ENCODE results near the gene MYH9. TPM values are rescaled to one million over a fixed set of nuclear protein-coding genes. Genes with fewer than 3 reads are reported as not detected.
"Not testable (repeated sequence)": the region's sequence is repeated elsewhere in the genome, so short reads cannot be mapped to it uniquely, and the experiment has no call there.

Gene MYH9
- total RNA-seq = 100 to 1,000 TPM; 616 to 642 TPM

DNA sequence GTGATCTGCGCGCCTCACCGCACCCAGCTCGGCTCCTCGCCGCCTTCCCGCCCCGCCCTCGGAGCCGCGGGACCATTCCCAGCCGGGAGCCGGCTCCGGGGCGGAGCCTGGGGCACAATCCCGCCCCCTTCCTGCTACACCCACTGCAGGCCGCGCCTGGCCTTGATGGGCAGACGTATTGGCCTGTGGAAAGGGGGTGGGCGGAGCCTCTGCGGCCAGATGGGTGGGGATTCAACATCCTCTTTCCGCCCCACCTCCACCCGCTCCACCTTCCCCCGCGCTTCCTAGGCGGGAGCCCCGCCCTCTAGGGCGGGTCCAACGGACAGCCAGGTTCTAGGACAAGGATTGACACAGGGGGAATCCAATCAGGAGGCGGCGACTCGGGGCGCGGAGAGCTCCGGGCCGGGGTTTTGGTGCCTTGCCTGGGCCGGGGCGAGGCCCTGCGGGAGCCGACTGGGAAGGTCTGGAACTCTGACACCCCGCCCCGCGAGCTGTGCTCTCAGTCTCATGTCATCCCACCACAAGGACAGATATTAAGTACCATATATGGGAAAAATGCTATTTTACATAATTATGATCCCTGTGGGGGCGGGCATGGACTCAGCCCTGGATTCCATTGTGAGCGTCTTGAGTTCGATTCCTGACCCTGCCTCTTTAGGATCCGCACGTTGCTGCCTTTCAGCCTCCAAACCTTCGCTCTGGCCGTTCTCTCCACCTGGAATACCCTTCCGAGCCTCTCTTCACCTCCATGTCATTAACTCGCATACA is at the start of gene MYH9:
MYH9 (minus strand) TSS at position 9 of the 768 bp plus-strand sequence. CDS start 38,731 bp downstream, outside the sequence.
- CTCF ChIA-PET = interaction anchor here (0.7 to 2.0 kb wide), 7 partner anchors 10 to 67 kb away, joined by 3 to 6 read pairs (median 3); no protein-coding TSS in a partner anchor
- POLR2A ChIA-PET = interaction anchor here (0.5 to 1.9 kb wide), 11 partner anchors 11 to 69 kb away, joined by 3 to 8 read pairs (median 5); no protein-coding TSS in a partner anchor

DNA sequence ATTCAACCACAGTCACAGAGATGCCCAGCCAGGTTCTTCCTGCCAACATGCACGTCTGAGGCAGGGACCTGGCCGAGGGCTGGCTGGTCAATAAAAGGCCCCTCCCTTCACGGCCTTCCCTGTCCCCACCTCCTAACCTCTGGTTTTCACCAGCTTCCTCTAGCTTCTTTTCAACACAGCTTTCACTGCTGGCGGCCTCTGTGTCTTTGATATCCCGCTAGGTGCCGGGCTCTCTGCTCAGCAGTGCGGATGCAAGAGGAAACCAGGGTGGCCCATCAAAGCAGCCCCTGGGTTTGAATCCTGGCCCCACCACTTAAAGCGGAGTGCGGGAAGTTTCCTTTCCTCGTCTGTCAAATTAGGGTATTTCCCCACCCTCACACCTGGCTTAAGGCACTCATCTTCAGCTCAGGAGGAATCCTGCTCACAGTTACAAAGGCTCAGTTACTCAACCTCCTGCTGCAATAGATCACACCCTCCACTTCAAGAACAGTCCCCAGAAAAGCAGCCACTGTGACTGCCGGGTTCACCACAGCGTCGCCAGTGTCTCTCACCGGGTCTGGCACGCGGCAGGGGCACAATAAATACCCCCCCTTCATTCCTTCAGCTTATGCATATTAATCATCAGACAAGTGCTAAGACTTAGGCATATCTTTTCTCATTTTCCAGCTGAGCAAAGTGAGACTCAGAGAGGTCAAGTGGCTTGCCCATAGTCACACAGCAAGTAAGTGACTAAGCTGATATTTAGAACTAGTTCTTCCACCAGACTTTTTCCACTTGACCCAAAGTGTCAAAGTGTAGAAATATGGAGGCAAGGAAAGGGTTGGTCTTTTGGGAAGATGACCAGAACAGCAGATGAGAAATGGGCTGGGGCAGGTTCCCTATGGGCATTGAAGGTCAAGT is 48.0 kb upstream of the MYH9 start:
- POLR2A ChIA-PET = interaction anchor here (1.1 to 1.2 kb wide), 2 partner anchors 48 to 103 kb away, joined by 3 to 4 read pairs; partner anchors contain the start of gene MYH9
- CTCF ChIA-PET = interaction anchor here (0.8 to 1.6 kb wide), 5 partner anchors 15 to 104 kb away, joined by 3 to 4 read pairs (median 3); no protein-coding TSS in a partner anchor

DNA sequence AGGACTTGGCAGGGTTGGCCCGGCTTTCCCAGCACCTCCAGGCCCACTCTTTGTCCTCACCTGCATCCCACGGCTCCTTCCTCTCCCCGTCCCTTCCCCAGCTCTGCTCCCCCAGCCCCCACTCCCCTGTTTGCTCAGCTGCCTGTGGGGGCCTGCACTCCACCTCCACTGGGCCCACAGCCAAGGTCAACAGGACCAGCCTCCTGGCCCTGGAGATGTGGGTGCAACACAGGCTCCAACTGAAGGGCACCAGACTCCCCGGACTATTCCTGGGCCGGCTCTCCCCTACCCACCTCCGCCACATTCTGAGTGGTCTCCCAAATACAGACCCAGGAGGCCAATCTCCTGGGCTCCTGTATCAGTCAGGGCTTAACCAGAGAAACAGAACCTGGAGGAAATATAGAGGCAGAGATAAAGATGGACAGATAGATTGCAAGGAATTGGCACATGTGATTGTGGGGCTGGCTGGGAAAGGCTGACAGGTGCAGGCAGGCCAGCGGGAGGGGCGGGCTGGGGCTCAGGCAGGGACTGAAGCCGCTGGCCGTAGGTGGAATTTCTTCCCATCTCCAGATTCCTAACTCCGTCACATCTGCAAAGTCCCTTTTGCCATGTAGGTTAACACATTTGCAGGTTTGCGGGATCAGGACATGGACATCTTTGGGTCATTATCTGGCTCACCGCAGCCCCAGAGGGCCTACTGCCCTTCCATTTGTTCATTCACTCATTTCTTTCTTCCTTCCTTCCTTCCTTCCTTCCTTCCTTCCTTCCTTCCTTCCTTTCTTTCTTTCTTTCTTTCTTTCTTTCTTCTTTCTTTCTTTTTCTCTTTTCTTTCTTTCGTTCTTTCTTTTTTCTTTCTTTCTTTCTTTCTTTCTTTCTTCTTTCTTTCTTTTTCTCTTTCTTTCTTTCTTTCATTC is 45.8 kb upstream of the MYH9 start:
- POLR2A ChIA-PET = interaction anchor here (0.5 kb wide), 1 partner anchor 21 kb away, joined by 4 read pairs; no protein-coding TSS in a partner anchor
- CTCF ChIA-PET = no interaction called here

DNA sequence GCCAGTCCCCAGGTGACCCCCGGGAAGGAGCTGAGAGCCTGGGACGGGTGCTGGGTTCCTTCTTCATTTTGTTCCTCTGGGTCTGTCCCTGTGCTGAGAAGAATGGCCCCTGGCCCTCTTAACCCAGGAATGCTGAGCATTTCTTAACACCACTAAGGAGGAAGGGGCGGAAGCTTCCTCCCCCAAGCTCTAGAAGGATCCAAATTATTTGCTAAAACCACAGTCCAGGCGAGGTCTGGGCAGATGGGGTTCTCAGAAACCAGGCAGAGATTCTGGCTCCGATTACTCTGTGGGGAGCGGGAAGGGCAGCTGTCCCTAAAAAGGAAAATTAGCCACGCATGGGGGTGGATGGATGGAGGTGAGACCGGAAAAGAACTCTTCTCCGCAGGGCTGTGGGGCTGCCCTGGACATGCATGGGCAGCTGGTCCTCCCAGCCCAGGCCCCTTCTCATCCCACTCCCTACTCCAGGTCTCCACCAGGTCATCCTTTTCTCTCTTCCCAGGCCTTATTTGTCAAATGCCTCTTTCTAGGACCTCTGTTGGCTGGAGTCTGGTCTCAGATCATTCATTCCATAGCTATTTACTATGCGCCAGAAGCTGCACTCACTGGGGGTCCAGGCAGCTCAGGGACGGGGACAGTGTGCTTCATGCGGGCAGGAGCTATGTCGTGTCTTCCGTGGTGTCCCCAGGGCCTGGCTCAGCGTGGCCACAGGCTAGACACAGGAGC is 45.0 kb upstream of the MYH9 start:
- ChIA-PET CTCF (interaction anchor here (0.6 kb wide), 1 partner anchor 26 kb away, joined by 3 read pairs; no protein-coding TSS in a partner anchor), POLR2A (interaction anchor here (0.5 kb wide), 1 partner anchor 21 kb away, joined by 4 read pairs; no protein-coding TSS in a partner anchor)

DNA sequence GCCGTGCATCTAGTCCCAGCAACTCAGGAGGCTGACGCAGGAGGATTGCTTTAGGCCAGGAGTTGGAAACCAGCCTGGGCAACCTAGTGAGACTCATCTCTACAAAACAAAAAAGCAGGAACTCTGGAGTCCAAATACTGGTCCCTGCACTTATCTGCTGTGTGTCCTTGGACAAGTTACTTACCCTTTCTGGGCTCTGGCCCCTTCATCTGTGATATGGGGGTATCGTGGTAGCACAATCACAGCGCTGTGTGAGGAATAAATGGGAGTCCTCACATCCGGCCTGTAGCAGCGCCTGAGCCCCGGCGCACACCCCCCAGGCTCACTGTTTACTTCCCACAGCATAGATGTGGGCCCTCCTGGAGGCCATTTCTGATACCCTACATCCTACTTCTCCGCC is 44.2 kb upstream of the MYH9 start:
- POLR2A ChIA-PET = no interaction called here
- CTCF ChIA-PET = no interaction called here

DNA sequence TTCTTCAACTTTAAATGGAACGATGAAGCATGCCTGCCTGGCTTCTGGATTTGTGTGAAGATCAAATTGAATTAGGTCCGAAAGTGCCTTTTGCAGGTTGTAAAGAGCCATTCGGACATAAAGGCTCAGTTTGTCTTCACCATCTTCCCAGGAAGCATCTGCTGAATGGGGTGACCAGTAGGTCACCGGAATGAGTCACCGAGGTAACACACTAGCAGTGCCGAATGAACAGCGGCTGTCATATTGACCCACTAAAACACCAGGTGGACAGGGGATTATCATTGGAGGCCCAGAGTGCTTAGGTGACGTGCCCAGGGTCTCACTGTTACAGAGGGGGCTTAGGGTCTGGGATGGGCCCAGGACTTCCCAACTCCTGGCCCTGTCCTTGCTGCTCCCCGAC is 43.1 kb upstream of the MYH9 start:
- ChIA-PET POLR2A (no interaction called here), CTCF (no interaction called here)

DNA sequence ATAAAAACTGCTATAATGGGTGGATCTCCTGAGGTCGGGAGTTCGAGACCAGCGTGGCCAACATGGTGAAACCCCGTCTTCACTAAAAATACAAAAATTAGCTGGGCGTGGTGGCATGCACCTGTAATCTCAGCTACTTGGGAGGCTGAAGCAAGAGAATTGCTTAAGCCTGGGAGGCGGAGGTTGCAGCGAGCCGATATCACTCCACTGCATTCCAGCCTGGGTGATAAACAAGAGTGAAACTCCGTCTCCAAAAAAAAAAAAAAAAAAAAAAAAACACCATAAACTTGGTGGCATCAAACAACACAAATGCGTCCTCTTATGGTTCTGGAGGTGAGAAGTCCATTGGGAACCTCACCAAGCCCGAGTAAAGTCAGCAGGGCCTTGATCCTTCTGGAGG is 40.2 kb upstream of the MYH9 start:
- ChIA-PET CTCF (interaction anchor here (0.7 kb wide), 1 partner anchor 12 kb away, joined by 3 read pairs; no protein-coding TSS in a partner anchor), POLR2A (interaction anchor here (0.7 kb wide), 1 partner anchor 13 kb away, joined by 7 read pairs; no protein-coding TSS in a partner anchor)

DNA sequence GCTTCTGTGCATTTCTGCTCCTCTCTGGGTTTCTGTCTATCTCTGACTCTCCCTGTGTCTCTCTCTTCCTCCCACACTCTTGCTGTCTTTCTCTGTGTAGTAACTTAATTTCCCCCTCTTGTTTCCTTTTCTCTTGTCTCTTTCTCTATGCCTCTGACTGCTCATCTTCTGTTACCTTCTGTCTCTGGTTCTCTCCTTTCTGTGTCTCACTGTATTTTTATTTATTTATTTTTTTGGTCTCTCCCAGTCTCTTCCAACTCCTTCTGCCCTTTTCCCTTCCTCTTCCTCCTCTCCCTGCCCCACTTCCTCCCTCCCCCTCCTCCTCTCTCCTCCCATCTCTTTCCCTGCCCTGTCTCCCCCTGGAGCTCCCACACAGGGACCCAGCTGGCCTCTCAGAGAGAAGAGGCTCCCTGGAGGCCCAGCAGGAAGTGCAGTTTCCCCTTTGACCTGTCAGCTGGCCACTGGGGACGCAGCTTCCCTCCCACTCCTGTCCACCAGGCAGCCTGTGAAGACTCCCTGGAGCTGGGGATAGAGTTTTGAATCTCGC is 38.3 kb upstream of the MYH9 start:
- ChIA-PET CTCF (interaction anchor here (0.8 kb wide), 1 partner anchor 12 kb away, joined by 3 read pairs; no protein-coding TSS in a partner anchor), POLR2A (no interaction called here)

DNA sequence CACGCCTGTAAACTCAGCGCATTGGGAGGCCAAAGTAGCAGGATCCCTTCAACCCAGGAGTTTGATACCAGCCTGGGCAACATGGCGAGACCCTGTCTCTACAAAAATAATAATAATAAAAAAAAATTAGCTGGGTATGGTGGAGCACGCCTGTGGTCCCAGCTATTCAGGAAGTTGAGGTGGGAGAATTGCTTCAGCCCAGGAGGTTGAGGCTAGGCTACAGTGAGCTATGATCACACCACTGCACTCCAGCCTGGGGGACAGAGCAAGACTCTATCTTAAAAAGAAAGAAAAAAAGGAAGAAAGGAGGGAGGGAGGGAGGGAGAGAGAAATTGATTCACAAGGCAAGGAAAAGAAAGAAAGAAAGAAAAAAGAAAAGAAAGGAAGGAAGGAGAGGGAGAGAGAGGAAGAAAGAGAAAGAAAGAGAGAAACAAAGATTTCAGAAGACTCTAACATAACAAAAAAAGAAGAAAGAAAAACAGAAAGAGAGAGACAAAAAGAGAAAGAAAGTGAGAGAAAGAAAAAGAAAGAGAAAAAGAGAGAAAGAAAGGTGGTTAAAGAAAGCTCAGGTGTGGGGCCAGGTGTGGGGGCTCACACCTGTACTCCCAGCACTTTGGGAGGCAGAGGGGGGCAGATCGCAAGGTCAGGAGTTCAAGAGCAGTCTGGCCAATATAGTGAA is 37.3 kb upstream of the MYH9 start:
- POLR2A ChIA-PET = interaction anchor here (0.6 to 0.7 kb wide), 2 partner anchors 37 to 56 kb away, joined by 3 to 6 read pairs; partner anchors contain the start of gene MYH9
- CTCF ChIA-PET = interaction anchor here (0.6 to 1.2 kb wide), 3 partner anchors 10 to 55 kb away, joined by 3 to 4 read pairs (median 4); no protein-coding TSS in a partner anchor

DNA sequence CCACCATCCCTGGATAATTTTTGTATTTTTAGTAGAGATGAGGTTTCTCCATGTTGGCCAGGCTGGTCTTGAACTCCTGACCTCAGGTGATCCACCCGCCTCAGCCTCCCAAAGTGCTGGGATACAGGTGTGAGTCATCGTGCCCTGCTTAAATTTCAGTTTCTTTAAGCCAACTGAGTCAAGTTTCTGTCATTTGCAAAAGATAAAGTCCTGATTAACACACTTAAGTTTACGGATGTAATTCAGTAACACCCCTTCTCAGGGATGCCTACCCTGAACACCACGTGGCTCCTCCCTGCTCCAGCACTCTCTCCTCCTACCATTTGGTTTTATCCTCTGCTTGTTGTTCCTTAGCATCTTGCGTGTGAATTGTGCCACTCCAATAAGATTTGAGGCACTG is 36.7 kb upstream of the MYH9 start:
- POLR2A ChIA-PET = not testable (repeated sequence)
- CTCF ChIA-PET = interaction anchor here (0.6 to 1.2 kb wide), 2 partner anchors 17 to 18 kb away, joined by 3 to 4 read pairs; no protein-coding TSS in a partner anchor

DNA sequence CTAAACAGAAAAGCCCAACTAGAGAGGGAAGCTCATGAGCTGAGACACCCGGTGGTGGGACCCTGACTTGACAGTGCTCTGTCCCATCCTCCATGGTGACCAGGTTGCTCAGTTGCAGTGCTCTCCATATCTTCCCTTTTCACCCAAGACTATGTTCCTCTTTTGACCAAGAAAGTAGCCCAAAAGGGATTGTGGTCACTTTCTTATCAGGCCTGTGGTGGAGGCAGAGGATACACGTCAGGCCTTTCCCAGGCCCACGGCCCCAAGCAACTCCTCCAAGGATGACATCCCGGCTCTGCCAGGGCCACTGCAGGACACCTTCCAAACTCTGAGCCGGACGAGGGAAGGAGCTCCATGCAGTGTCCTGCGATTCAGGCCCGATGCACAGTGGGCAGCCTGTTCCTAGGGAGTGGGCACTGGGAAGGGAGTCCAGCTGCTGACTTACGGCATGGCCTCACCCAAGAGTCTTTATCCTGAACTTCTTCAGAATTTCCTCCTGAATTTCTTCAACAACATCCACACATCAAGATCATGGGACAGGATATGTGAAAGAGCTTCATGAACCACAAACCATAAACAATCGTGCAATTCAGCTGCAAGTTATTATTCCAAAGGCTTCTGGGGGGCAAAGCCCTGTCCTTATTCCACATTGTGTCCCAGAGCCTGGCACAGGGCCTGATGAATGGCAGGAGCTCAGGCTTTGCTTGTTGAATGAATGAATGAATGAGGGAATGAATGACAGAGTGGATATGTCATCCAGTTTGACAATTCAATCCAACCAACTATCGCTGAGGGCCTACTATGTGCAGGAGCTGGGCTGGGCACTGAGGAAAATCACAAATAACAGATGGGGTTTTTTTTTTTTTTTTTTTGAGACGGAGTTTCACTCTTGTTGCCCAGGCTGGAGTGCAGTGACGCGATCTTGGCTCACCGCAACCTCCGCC is 36.0 kb upstream of the MYH9 start:
- CTCF ChIA-PET = interaction anchor here (0.6 to 1.2 kb wide), 2 partner anchors 16 to 19 kb away, joined by 3 to 4 read pairs; no protein-coding TSS in a partner anchor
- POLR2A ChIA-PET = no interaction called here

DNA sequence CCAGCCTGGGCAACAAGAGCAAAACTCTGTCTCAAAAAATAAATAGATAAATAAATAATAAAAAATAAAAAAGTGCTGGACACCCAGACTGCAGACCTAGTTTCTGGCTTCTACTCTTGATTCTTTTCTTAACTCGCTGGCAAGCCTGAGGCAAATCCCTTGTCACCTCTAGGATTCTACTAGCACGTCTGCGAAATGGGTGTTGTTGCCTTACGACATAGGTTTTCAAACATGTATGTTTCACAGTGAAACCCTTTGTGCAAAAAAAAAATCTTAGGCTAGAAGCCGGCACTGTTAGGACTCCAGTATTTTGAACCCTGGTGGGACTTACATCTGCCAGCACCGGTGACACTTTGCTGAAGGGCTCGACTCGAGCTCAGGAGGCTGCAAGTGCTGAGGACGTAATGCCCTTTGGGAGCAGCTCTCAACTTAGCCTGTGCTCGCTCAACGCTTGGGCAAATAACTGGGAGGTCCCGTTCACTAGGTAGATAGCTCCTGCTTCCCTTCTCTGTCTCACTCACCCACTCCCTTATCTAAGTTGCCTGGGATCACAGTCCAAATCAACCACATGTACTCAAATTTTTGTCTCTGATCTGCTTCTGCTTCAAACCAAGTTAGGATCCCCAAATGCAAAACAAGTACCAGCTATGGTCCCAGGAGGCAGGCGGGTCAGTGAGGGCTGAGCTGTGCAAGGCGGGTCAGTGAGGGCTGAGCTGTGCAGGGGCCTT is 34.7 kb upstream of the MYH9 start:
- POLR2A ChIA-PET = no interaction called here
- CTCF ChIA-PET = no interaction called here

DNA sequence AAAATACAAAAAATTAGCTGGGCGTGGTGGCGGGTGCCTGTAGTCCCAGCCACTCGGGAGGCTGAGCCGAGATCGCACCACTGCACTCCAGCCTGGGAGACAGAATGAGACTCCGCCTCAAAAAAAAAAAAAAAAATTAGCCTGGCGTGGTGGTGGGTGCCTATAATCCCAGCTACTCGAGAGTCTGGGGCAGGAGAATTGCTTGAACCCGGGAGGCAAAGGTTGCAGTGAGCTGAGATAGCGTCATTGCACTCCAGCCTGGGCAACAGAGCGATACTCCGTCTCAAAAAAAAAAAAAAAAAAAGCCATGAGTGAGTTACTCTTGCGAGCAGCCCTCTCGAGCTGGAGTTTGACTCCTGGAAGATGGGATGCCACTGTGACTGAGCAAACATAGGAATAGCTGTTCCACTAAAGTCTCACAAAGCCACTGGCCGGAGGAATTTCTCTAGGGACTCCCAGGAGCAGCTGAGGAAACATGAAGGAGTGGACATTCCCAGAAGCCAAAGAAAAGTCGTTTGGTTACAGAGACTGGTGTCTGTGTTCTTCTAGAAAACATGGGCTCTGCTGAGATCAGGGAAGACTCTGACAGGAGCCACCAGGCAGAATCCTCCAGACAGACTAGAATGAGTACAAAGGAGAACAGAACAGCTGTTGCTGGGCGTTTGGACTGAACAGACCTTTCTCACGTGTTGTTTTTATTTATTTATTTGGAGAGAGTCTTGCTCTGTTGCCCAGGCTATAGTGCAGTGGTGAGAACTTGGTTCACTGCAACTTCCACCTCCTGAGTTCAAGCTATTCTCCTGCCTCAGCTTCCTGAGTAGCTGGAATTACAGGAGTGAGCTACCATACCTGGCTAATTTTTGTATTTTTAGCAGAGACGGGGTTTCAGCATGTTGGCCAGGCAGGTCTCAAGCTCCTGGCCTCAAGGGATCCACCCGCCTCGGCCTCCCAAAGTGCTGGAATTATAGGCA is 32.4 kb upstream of the MYH9 start:
- ChIA-PET POLR2A (no interaction called here), CTCF (interaction anchor here (1.0 to 1.5 kb wide), 2 partner anchors 15 to 50 kb away, joined by 3 to 4 read pairs; no protein-coding TSS in a partner anchor)
